Measurements from ENCODE around the gene LRRC71. TPM values are rescaled to one million over a fixed set of nuclear protein-coding genes. Genes with fewer than 3 reads are reported as not detected.

The LRRC71 gene
- polyA plus RNA-seq, 1 of the 3 experiments (the other 2 are of a cell fraction) = 0.03 TPM

DNA sequence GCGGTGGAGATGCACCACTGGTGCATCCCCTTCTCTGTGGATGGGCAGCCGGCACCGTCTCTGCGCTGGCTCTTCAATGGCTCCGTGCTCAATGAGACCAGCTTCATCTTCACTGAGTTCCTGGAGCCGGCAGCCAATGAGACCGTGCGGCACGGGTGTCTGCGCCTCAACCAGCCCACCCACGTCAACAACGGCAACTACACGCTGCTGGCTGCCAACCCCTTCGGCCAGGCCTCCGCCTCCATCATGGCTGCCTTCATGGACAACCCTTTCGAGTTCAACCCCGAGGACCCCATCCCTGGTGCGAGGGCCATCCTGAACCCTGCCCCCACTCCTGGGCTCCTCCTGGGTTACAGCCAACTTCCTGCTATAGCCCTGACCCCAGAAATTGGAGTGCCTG is 46.8 kb upstream of the LRRC71 start:
- Histone ChIP-seq H2AFZ (ENCODE audit: low read depth) (no peak overlapping the region), H3F3A (replicated peaks; ENCODE audit: insufficient read depth) (peaks cover 18% of the 10 kb centered on the region), H3K9me2 (no peaks in the 10 kb centered on the region), H3K9ac (no peak overlapping the region), H4K20me1 (ENCODE audit: insufficient read depth) (no peaks in the 10 kb centered on the region), H3K4me2 (no peak overlapping the region), H3K27ac (ENCODE audit: low read depth in 2 of 2, low read length in 1 of 2) (no peak overlapping the region), H3K79me2 (ENCODE audit: insufficient read depth) (no peaks in the 10 kb centered on the region), H3K4me1 (ENCODE audit: control insufficient read depth in 1 of 2, insufficient read depth in 2 of 2, low read depth in 1 of 2, low read length in 1 of 2) (peaks cover 3 to 8% of the 10 kb centered on the region in 2 experiments; a peak in 2 of 4 replicates), H3K36me3 (replicated peaks in 1 of 2; ENCODE audit: control insufficient read depth in 1 of 2, insufficient read depth in 2 of 2, low read length in 1 of 2) (no peaks in the 10 kb centered on the region), H3K4me3 (ENCODE audit: low read depth in 2 of 2, low read length in 1 of 2) (no peak overlapping the region), H3K9me3 (no peaks in the 10 kb centered on the region), H3K27me3 (ENCODE audit: insufficient read depth) (no peaks in the 10 kb centered on the region)
- 90% methylated on average over 18 of the region's 18 CpGs for WGBS (ENCODE audit: low lambda C conversion rate)
- no peak for TF ChIP-seq NFIC (IDR thresholded peaks at IDR 0.05; ENCODE audit: borderline replicate concordance)
- TF ChIP-seq FOXM1 (IDR thresholded peaks at IDR 0.05; ENCODE audit: low read depth) = no peak
- TF ChIP-seq, protein P1, sequence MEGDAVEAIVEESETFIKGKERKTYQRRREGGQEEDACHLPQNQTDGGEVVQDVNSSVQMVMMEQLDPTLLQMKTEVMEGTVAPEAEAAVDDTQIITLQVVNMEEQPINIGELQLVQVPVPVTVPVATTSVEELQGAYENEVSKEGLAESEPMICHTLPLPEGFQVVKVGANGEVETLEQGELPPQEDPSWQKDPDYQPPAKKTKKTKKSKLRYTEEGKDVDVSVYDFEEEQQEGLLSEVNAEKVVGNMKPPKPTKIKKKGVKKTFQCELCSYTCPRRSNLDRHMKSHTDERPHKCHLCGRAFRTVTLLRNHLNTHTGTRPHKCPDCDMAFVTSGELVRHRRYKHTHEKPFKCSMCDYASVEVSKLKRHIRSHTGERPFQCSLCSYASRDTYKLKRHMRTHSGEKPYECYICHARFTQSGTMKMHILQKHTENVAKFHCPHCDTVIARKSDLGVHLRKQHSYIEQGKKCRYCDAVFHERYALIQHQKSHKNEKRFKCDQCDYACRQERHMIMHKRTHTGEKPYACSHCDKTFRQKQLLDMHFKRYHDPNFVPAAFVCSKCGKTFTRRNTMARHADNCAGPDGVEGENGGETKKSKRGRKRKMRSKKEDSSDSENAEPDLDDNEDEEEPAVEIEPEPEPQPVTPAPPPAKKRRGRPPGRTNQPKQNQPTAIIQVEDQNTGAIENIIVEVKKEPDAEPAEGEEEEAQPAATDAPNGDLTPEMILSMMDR (IDR thresholded peaks at IDR 0.05) = no peak
- no peak for TF ChIP-seq ELF1 (IDR thresholded peaks at IDR 0.05)
- no peak for TF ChIP-seq JUND (IDR thresholded peaks at IDR 0.05)
- no peak for TF ChIP-seq MXI1 (IDR thresholded peaks at IDR 0.05; ENCODE audit: low read depth, low read length)
- no peak for TF ChIP-seq RCOR1 (IDR thresholded peaks at IDR 0.05; ENCODE audit: low read length)
- TF ChIP-seq, protein P2, sequence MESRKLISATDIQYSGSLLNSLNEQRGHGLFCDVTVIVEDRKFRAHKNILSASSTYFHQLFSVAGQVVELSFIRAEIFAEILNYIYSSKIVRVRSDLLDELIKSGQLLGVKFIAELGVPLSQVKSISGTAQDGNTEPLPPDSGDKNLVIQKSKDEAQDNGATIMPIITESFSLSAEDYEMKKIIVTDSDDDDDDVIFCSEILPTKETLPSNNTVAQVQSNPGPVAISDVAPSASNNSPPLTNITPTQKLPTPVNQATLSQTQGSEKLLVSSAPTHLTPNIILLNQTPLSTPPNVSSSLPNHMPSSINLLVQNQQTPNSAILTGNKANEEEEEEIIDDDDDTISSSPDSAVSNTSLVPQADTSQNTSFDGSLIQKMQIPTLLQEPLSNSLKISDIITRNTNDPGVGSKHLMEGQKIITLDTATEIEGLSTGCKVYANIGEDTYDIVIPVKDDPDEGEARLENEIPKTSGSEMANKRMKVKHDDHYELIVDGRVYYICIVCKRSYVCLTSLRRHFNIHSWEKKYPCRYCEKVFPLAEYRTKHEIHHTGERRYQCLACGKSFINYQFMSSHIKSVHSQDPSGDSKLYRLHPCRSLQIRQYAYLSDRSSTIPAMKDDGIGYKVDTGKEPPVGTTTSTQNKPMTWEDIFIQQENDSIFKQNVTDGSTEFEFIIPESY (IDR thresholded peaks at IDR 0.05; ENCODE audit: borderline replicate concordance, low read depth) = no peak
- no peak for TF ChIP-seq POLR2AphosphoS5 (IDR thresholded peaks at IDR 0.05; ENCODE audit: low read depth, low read length)
- TF ChIP-seq NRF1 (IDR thresholded peaks at IDR 0.05; ENCODE audit: low read depth, low read length) = no peak
- TF ChIP-seq SIN3A (IDR thresholded peaks at IDR 0.05; ENCODE audit: borderline replicate concordance, low read depth, low read length) = no peak
- no peak for TF ChIP-seq EZH2phosphoT487 (IDR thresholded peaks at IDR 0.05; ENCODE audit: borderline replicate concordance, low read depth)
- TF ChIP-seq TEAD4 (IDR thresholded peaks at IDR 0.05; ENCODE audit: borderline replicate concordance, insufficient read depth) = no peak
- ChIA-PET CTCF (interaction anchor here (0.9 to 22.1 kb wide), 6 partner anchors 7 to 148 kb away, joined by 3 to 455 read pairs (median 12); partner anchors contain the start of genes INSRR, NTRK1 and PEAR1), POLR2A (interaction anchor here (1.2 kb wide), 1 partner anchor 13 kb away, joined by 3 read pairs; the partner anchor contains the start of gene NTRK1)
- DNase-seq = no peak

DNA sequence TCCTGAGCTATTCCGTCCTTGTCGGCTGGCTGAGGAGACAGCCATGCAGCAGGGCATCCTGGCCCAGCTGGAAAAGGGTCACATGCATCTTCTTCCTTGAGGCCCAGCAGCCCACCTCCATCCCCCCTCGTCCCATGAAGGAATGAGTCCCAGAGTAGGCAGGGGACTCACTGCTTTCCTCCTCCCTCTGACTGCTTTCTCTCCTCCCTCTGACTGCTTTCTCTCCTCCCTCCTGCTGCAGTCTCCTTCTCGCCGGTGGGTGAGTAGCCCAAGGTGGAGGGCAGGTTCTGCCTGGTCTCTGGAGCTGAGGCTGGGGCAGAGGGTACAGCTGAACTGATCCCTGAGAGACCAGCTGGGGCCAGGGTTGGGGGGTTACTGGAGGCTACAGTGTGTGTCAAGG is 46.3 kb upstream of the LRRC71 start:
- Histone ChIP-seq H3K79me2 (ENCODE audit: insufficient read depth) (no peaks in the 10 kb centered on the region), H3K9me2 (no peaks in the 10 kb centered on the region)
- CTCF ChIA-PET = interaction anchor here (0.7 to 22.1 kb wide), 7 partner anchors 7 to 148 kb away, joined by 3 to 455 read pairs (median 7); partner anchors contain the start of genes INSRR, NTRK1 and PEAR1

More for the DNA sequence above, 46.3 kb upstream of the LRRC71 start:
- Histone ChIP-seq H3K9me3 (no peaks in the 10 kb centered on the region), H3F3A (replicated peaks; ENCODE audit: insufficient read depth) (peaks cover 18% of the 10 kb centered on the region), H2AFZ (ENCODE audit: low read depth) (no peak overlapping the region), H3K4me3 (ENCODE audit: low read depth in 2 of 2, low read length in 1 of 2) (no peak overlapping the region), H3K27me3 (ENCODE audit: insufficient read depth) (no peaks in the 10 kb centered on the region), H4K20me1 (ENCODE audit: insufficient read depth) (no peaks in the 10 kb centered on the region), H3K4me2 (no peak overlapping the region), H3K36me3 (replicated peaks in 1 of 2; ENCODE audit: control insufficient read depth in 1 of 2, insufficient read depth in 2 of 2, low read length in 1 of 2) (no peaks in the 10 kb centered on the region), H3K4me1 (ENCODE audit: control insufficient read depth in 1 of 2, insufficient read depth in 2 of 2, low read depth in 1 of 2, low read length in 1 of 2) (peaks cover 3 to 8% of the 10 kb centered on the region in 2 experiments; a peak in 2 of 4 replicates), H3K9ac (no peak overlapping the region), H3K27ac (ENCODE audit: low read depth in 2 of 2, low read length in 1 of 2) (no peak overlapping the region)
- TF ChIP-seq FOXJ3 (CRISPR knock-in tag; IDR thresholded peaks at IDR 0.05) (no peak), ELF1 (IDR thresholded peaks at IDR 0.05) (no peak), TAF1 (IDR thresholded peaks at IDR 0.05; ENCODE audit: borderline replicate concordance, low read depth, low read length) (no peak), TEAD4 (IDR thresholded peaks at IDR 0.05; ENCODE audit: borderline replicate concordance, insufficient read depth) (no peak), TCF12 (IDR thresholded peaks at IDR 0.05) (no peak), SIN3A (IDR thresholded peaks at IDR 0.05; ENCODE audit: borderline replicate concordance, low read depth, low read length) (no peak), MEF2A (IDR thresholded peaks at IDR 0.05; ENCODE audit: borderline replicate concordance, low read depth) (no peak), RXRA (IDR thresholded peaks at IDR 0.05; ENCODE audit: borderline replicate concordance, low read depth) (no peak), RFX5 (IDR thresholded peaks at IDR 0.05; ENCODE audit: low read length) (no peak)
- TF ChIP-seq, protein P1 (IDR thresholded peaks at IDR 0.05) = no peak
- POLR2A ChIA-PET = interaction anchor here (1.2 kb wide), 1 partner anchor 14 kb away, joined by 3 read pairs; the partner anchor contains the start of gene NTRK1
- no peak for DNase-seq
- WGBS (ENCODE audit: low lambda C conversion rate) = 83% methylated on average over 5 of the region's 5 CpGs
